HepG2 (cell line): ENCODE results near the gene GRPEL2. TPM values are rescaled to one million over a fixed set of nuclear protein-coding genes. Genes with fewer than 3 reads are reported as not detected.

Source experiments
- ATAC-seq: fragments of 200-7000 bp; cut with Tn5 transposase; 3 replicates; pipeline ENCODE4 v1.9.1; 2020; ENCODE audit warnings: mild to moderate bottlenecking, moderate library complexity
- BruUV-seq: library from RNA; stranded (reverse); fragments of 400-500 nt; replicated peaks from 2 replicates; lab custom pipeline; 2021; lab: Mats Ljungman, UMichigan
- CTCF ChIA-PET: fragments of 300-600 bp; formaldehyde crosslinking; extraction: SDS; loops from one replicate; lab custom pipeline; 2021; ENCODE audit warnings: low total read pairs, inconsistent platforms, low intra/inter-chr PET ratio; lab: Yijun Ruan, JAX
- POLR2A ChIA-PET: fragments of 350-600 bp; sonication (Branson Sonifier 250); formaldehyde crosslinking; loops from one replicate; lab custom pipeline; 2020; ENCODE audit warnings: antibody characterized with exemption, inconsistent platforms; lab: Yijun Ruan, JAX
- DNase-seq: peaks from one replicate; pipeline ENCODE4 v3.0.0-alpha.2; 2015; ENCODE audit warnings: low spot score
- FAIRE-seq: peaks from 3 replicates; lab custom pipeline; 2011; peaks lifted over from hg19 to GRCh38; lab: Jason Lieb, UNC
- H2AFZ ChIP-seq: one replicate; pipeline ENCODE4 v1.6.1; 2011; ENCODE audit warnings: low read length, inconsistent platforms
- H3K27ac ChIP-seq: fragments of 300-600 bp; 3 replicates; pipeline ENCODE4 v1.8.0; 2011; ENCODE audit warnings: mixed run types, mild to moderate bottlenecking, mixed read lengths, low read length, inconsistent platforms; ENCODE audit not compliant: insufficient read depth; ENCODE audit errors: extremely low read length
- H3K27me3 ChIP-seq, 2 experiments: fragments of 200-600 bp in 1 of 2; 2 replicates in 1 of 2; 3 replicates in 1 of 2; pipeline versions ENCODE4 v1.6.0 to v1.8.0; 2011; ENCODE audit warnings: low read length in 2 of 2, mild to moderate bottlenecking in 2 of 2, moderate library complexity in 2 of 2, inconsistent platforms in 1 of 2; ENCODE audit not compliant: insufficient read depth in 2 of 2, control insufficient read depth in 1 of 2
- H3K36me3 ChIP-seq, 2 experiments: fragments of 200-600 bp in 1 of 2; replicated peaks in 1 of 2; 2 replicates in 1 of 2; 3 replicates in 1 of 2; pipeline versions ENCODE4 v1.5.1 to v1.8.0; 2011; ENCODE audit warnings: low read length in 2 of 2, inconsistent platforms in 1 of 2; ENCODE audit not compliant: insufficient read depth in 2 of 2, control insufficient read depth in 1 of 2
- H3K4me1 ChIP-seq: 2 replicates; pipeline ENCODE4 v1.5.1; 2012; ENCODE audit warnings: low read length, inconsistent platforms; ENCODE audit not compliant: insufficient read depth
- H3K4me2 ChIP-seq: 2 replicates; pipeline ENCODE4 v1.6.0; 2011; ENCODE audit warnings: low read depth, low read length, inconsistent platforms
- H3K4me3 ChIP-seq, 3 experiments: fragments of 200-600 bp in 1 of 3; sonication (generic), shearing (Covaris generic) in 1 of 3; replicated peaks in 1 of 3; 2 replicates each; pipeline ENCODE4 v1.5.1; 2011 to 2016; ENCODE audit warnings: low read length in 3 of 3, inconsistent platforms in 2 of 3, low read depth in 2 of 3, mild to moderate bottlenecking in 2 of 3, control low read depth in 1 of 3, mixed read lengths in 1 of 3; ENCODE audit not compliant: insufficient read depth in 1 of 3
- H3K79me2 ChIP-seq: one replicate; pipeline ENCODE4 v1.6.1; 2011; ENCODE audit warnings: low read length, inconsistent platforms; ENCODE audit not compliant: insufficient read depth
- H3K9ac ChIP-seq: 2 replicates; pipeline ENCODE4 v1.6.0; 2011; ENCODE audit warnings: mild to moderate bottlenecking, low read depth, low read length, inconsistent platforms; ENCODE audit not compliant: insufficient read depth
- H3K9me3 ChIP-seq: 2 replicates; pipeline ENCODE4 v1.5.1; 2012; ENCODE audit warnings: mild to moderate bottlenecking, low read length
- H4K20me1 ChIP-seq: 2 replicates; pipeline ENCODE4 v1.6.0; 2011; ENCODE audit warnings: inconsistent platforms, mild to moderate bottlenecking, low read length, moderate library complexity; ENCODE audit not compliant: insufficient read depth
- HOXA7 ChIP-seq: sonication (generic); formaldehyde crosslinking; IDR thresholded peaks from 2 replicates; pipeline ENCODE4 v1.8.1; 2022; ENCODE audit warnings: mild to moderate bottlenecking, missing genetic modification reagents, moderate library complexity
- HOXA9 ChIP-seq: sonication (generic); formaldehyde crosslinking; IDR thresholded peaks from 2 replicates; pipeline ENCODE4 v1.8.1; 2022; ENCODE audit warnings: missing genetic modification reagents, mild to moderate bottlenecking, moderate library complexity, borderline replicate concordance
- LCORL ChIP-seq, 2 experiments: fragments of 450-650 bp in 1 of 2; sonication (generic) in 1 of 2; formaldehyde crosslinking in 1 of 2; IDR thresholded peaks; 2 replicates each; pipeline versions ENCODE4 v1.5.0 to v1.6.1; 2017 to 2020; ENCODE audit warnings: antibody characterized with exemption in 1 of 2, missing genetic modification reagents in 1 of 2
- MNT ChIP-seq: fragments of 450-650 bp; IDR thresholded peaks from 2 replicates; pipeline ENCODE4 v1.6.1; 2016
- ZNF33B ChIP-seq: sonication (generic); formaldehyde crosslinking; IDR thresholded peaks from 2 replicates; pipeline ENCODE4 v1.5.1; 2020; ENCODE audit warnings: mild to moderate bottlenecking, missing genetic modification reagents
- WGBS: methylation state at CpG from one replicate; pipeline ENCODE4 v1.1.6; 2017; ENCODE audit warnings: low lambda C conversion rate; 5-methylcytosine and 5-hydroxymethylcytosine counted together
- in situ Hi-C: cut with HindIII; loops from 2 replicates; pipeline ENCODE4 v1.10.0; 2017; ENCODE audit warnings: low pct_unique_long_range_greater_than_20kb; ENCODE audit not compliant: extremely low pct_ligation_motif_present
- intact Hi-C: fragments of 100-400 bp; cut with micrococcal nuclease; formaldehyde crosslinking; loops from one replicate; pipeline ENCODE4 v1.10.0; 2022; ENCODE audit not compliant: unreplicated experiment
- polyA plus RNA-seq, 8 experiments: library from polyadenylated mRNA; depleted of rRNA in 3 of 8; stranded (reverse) in 7 of 8; unstranded in 1 of 8; fragments of >200 nt; fragmentation: Illumina TruSeq in 4 of 8; extraction: Trizol in 4 of 8; gene quantifications; 2 replicates each; pipeline versions ENCODE4 v1.2.1 to v1.2.3, GENCODE V29; 2011 to 2016; ENCODE audit warnings: low read depth in 4 of 8, missing spikeins in 1 of 8, mixed read lengths in 1 of 8; ENCODE audit not compliant: insufficient read depth in 1 of 8
- total RNA-seq, 5 experiments: library from RNA; depleted of rRNA; stranded (reverse); fragments of >200 nt; fragmentation: Illumina TruSeq; extraction: Trizol; gene quantifications; 2 replicates each; pipeline ENCODE4 v1.2.3, GENCODE V29; 2016; ENCODE audit warnings: low read depth in 1 of 5

Gene GRPEL2
- total and polyA plus RNA-seq, 2 of the 13 experiments (the other 11 are each of a cell fraction or from before 2014, with no cell fraction given) = 13.1 to 16.6 TPM

GRCh38 chr5:149325166-149325735, 20.0 kb upstream of the GRPEL2 start (continued):
- TF ChIP-seq MNT = no peak
- no peak for TF ChIP-seq HOXA7 (CRISPR knock-in tag)
- no peak for TF ChIP-seq ZNF33B (CRISPR knock-in tag)

GRCh38 chr5:149325894-149326293, 19.4 kb upstream of the GRPEL2 start:
- ChIA-PET POLR2A (interaction anchor here (1.5 to 6.7 kb wide), 2 partner anchors 9 to 18 kb away, joined by 3 to 93 read pairs; partner anchors contain the start of gene GRPEL2), CTCF (no interaction called here)
- H2AFZ ChIP-seq = no peak overlapping the region
- no TSS peak for BruUV-seq
- FAIRE-seq = no peak
- intact Hi-C loops (no loop called here), in situ Hi-C loops (no loop called here)
- no peaks in the 10 kb centered on the region for H3K36me3 ChIP-seq
- H3K4me2 ChIP-seq = no peak overlapping the region
- 95% methylated on average over 5 of the region's 5 CpGs for WGBS
- no peaks in the 10 kb centered on the region for H4K20me1 ChIP-seq
- ATAC-seq = no peak
- H3K27ac ChIP-seq = no peak overlapping the region
- no peak overlapping the region for H3K9ac ChIP-seq
- H3K79me2 ChIP-seq = no peaks in the 10 kb centered on the region
- 0 out of 5 replicates have a peak, but pooled peaks cover 0 to 1% of the 10 kb centered on the region in 2 experiments for H3K27me3 ChIP-seq
- H3K9me3 ChIP-seq = no peaks in the 10 kb centered on the region
- peaks cover 54% of the 10 kb centered on the region for H3K4me1 ChIP-seq
- no peak overlapping the region for H3K4me3 ChIP-seq
- no peak for DNase-seq
- TF ChIP-seq HOXA9 (CRISPR knock-in tag) (no peak), LCORL (IDR thresholded peaks at IDR 0.05) (no peak), LCORL (CRISPR knock-in tag; IDR thresholded peaks at IDR 0.05) (no peak)
